HepG2 (cell line): ENCODE results near the gene GRB2. TPM values are rescaled to one million over a fixed set of nuclear protein-coding genes. Genes with fewer than 3 reads are reported as not detected.

Source experiments
- ATF2 ChIP-seq: sonication (generic); formaldehyde crosslinking; IDR thresholded peaks from 2 replicates; pipeline ENCODE4 v1.4.0; 2020; ENCODE audit warnings: missing genetic modification reagents
- BRF2 ChIP-seq: sonication (generic); formaldehyde crosslinking; IDR thresholded peaks from 2 replicates; pipeline ENCODE4 v1.8.1; 2022; ENCODE audit warnings: mild to moderate bottlenecking, missing genetic modification reagents
- ESRRA ChIP-seq: sonication (generic); formaldehyde crosslinking; IDR thresholded peaks from 2 replicates; pipeline ENCODE4 v1.5.1; 2020; ENCODE audit warnings: mild to moderate bottlenecking, low read depth, missing genetic modification reagents
- GZF1 ChIP-seq: sonication (generic); formaldehyde crosslinking; IDR thresholded peaks from 2 replicates; pipeline ENCODE4 v1.5.1; 2020; ENCODE audit warnings: mild to moderate bottlenecking, missing genetic modification reagents
- HNRNPUL1 ChIP-seq: fragments of 200-400 bp; formaldehyde crosslinking; IDR thresholded peaks from 2 replicates; pipeline ENCODE4 v1.6.1; 2017; ENCODE audit warnings: low read depth, mild to moderate bottlenecking, low read length, moderate library complexity
- JARID2 ChIP-seq: sonication (generic); formaldehyde crosslinking; IDR thresholded peaks from 2 replicates; pipeline ENCODE4 v1.8.1; 2023; ENCODE audit warnings: missing genetic modification reagents, inconsistent platforms; ENCODE audit not compliant: insufficient replicate concordance
- NFIB ChIP-seq: sonication (generic); formaldehyde crosslinking; IDR thresholded peaks from 2 replicates; pipeline ENCODE4 v1.9.0; 2021; ENCODE audit warnings: missing genetic modification reagents, mild to moderate bottlenecking, borderline replicate concordance
- PBX3 ChIP-seq: sonication (generic); formaldehyde crosslinking; IDR thresholded peaks from 2 replicates; pipeline ENCODE4 v1.8.1; 2023; ENCODE audit warnings: missing genetic modification reagents, inconsistent platforms, borderline replicate concordance
- SPEN ChIP-seq: sonication (generic); formaldehyde crosslinking; IDR thresholded peaks from 2 replicates; pipeline ENCODE4 v1.5.1; 2020; ENCODE audit warnings: low read depth, mild to moderate bottlenecking, missing genetic modification reagents
- THAP8 ChIP-seq: sonication (generic); formaldehyde crosslinking; IDR thresholded peaks from 2 replicates; pipeline ENCODE4 v1.5.1; 2020; ENCODE audit warnings: missing genetic modification reagents, mild to moderate bottlenecking, borderline replicate concordance
- ZBTB3 ChIP-seq: sonication (generic); formaldehyde crosslinking; IDR thresholded peaks from 2 replicates; pipeline ENCODE4 v1.4.0; 2020; ENCODE audit warnings: low read depth, mild to moderate bottlenecking, moderate library complexity, missing genetic modification reagents, borderline replicate concordance
- ZC3H4 ChIP-seq: sonication (generic); formaldehyde crosslinking; IDR thresholded peaks from 2 replicates; pipeline ENCODE4 v1.4.0; 2020; ENCODE audit warnings: missing genetic modification reagents, borderline replicate concordance
- ZFP1 ChIP-seq: IDR thresholded peaks from 2 replicates; pipeline ENCODE4 v1.6.1; 2016
- ZNF230 ChIP-seq: sonication (generic); formaldehyde crosslinking; IDR thresholded peaks from 2 replicates; pipeline ENCODE4 v1.4.0; 2020; ENCODE audit warnings: mild to moderate bottlenecking, missing genetic modification reagents
- ZNF232 ChIP-seq: sonication (generic); formaldehyde crosslinking; IDR thresholded peaks from 2 replicates; pipeline ENCODE4 v1.4.0; 2020; ENCODE audit warnings: missing genetic modification reagents, borderline replicate concordance
- ZNF331 ChIP-seq: sonication (generic); formaldehyde crosslinking; IDR thresholded peaks from 2 replicates; pipeline ENCODE4 v1.4.0; 2020; ENCODE audit warnings: missing genetic modification reagents
- ZNF609 ChIP-seq: sonication (generic); formaldehyde crosslinking; IDR thresholded peaks from 2 replicates; pipeline ENCODE4 v1.4.0; 2020; ENCODE audit warnings: mild to moderate bottlenecking, missing genetic modification reagents, borderline replicate concordance
- ZNF780A ChIP-seq: sonication (generic); formaldehyde crosslinking; IDR thresholded peaks from 2 replicates; pipeline ENCODE4 v1.8.0; 2022; ENCODE audit warnings: mild to moderate bottlenecking, missing genetic modification reagents, moderate library complexity
- polyA plus RNA-seq, 8 experiments: library from polyadenylated mRNA; depleted of rRNA in 3 of 8; stranded (reverse) in 7 of 8; unstranded in 1 of 8; fragments of >200 nt; fragmentation: Illumina TruSeq in 4 of 8; extraction: Trizol in 4 of 8; gene quantifications; 2 replicates each; pipeline versions ENCODE4 v1.2.1 to v1.2.3, GENCODE V29; 2011 to 2016; ENCODE audit warnings: low read depth in 4 of 8, missing spikeins in 1 of 8, mixed read lengths in 1 of 8; ENCODE audit not compliant: insufficient read depth in 1 of 8
- total RNA-seq, 5 experiments: library from RNA; depleted of rRNA; stranded (reverse); fragments of >200 nt; fragmentation: Illumina TruSeq; extraction: Trizol; gene quantifications; 2 replicates each; pipeline ENCODE4 v1.2.3, GENCODE V29; 2016; ENCODE audit warnings: low read depth in 1 of 5

GRB2 gene
- total and polyA plus RNA-seq, 2 of the 13 experiments (the other 11 are each of a cell fraction or from before 2014, with no cell fraction given) = 84.6 to 92.3 TPM

- TF ChIP-seq ZNF609 (CRISPR knock-in tag) = no peak; the same call in none of the 2 replicates
- TF ChIP-seq GZF1 (CRISPR knock-in tag) = no peak
- peak; percentile 73 for TF ChIP-seq SPEN (CRISPR knock-in tag)
- TF ChIP-seq BRF2 (CRISPR knock-in tag) = no peak
- no peak for TF ChIP-seq HNRNPUL1
- TF ChIP-seq ZNF780A (CRISPR knock-in tag) = no peak
- no peak for TF ChIP-seq ZFP1 (CRISPR knock-in tag)
- no peak for TF ChIP-seq JARID2
- TF ChIP-seq ATF2 = 0 out of 2 replicates have a peak, but pooled peaks have one; percentile 23
- TF ChIP-seq ZC3H4 = peak; percentile 41; the same call in 1 of the 2 replicates
- TF ChIP-seq ZNF232 (CRISPR knock-in tag) = no peak
- no peak; the same call in 1 of the 2 replicates for TF ChIP-seq ZBTB3 (CRISPR knock-in tag)
- TF ChIP-seq ZNF331 (CRISPR knock-in tag) = 0 out of 2 replicates have a peak, but pooled peaks have one; percentile 10
- peak; percentile 55; the same call in 1 of the 2 replicates for TF ChIP-seq THAP8 (CRISPR knock-in tag)
- no peak; the same call in none of the 2 replicates for TF ChIP-seq ZNF230 (CRISPR knock-in tag)
- peak; percentile 45 for TF ChIP-seq ESRRA
- TF ChIP-seq PBX3 (CRISPR knock-in tag) = no peak
- no peak for TF ChIP-seq NFIB (CRISPR knock-in tag)
These were observed 134.1 kb downstream of the GRB2 start (continued) for GRCh38 chr17:75271233-75271954.
